NCI-H2196 treated with DMSO at 0.1 percent for 48 hours (cell line): Measurements from ENCODE around the gene MNT.
A peak's percentile ranks its signal among the peaks of the same experiment; 100 is the strongest.

Experiments used
- DNase-seq: peaks from one replicate; lab custom pipeline; 2025; ENCODE audit not compliant: unreplicated experiment; lab: John Stamatoyannopoulos, UW

The MNT gene

DNA sequence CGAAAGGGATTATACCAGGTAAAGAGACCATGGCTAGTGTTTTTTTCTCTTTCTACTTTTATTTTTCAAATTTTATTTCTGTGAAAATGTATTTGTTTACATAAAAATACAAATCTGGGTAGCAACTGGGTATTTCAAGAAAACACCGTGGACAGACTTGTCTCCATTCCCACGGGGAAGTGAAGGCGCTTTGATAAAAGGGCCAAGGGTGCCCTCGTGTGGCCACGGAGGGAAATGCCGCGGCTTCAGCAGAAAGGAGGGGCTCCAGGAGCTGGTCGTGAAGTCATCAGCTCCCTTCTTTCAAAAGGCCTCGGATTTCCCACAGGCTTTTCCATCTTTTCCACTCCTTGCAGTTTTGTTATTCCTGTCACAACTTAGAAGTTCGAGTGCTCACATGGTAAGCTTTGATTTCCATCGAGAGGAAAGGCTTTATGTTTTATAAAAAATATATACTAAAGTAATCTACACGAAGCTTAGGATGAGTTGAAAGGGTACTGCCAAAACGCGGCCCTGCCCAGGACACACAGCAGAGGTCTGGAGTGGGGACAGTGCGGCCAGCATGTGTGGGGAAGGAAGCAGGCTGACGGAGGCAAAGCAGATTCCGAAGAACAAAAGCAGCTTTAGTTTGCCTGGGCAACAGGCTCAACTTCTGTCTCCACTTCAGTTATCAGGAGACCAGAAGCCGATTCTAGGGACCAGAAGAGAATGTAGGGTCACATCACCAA lies 15.3 kb upstream of the MNT start:
- peak; percentile 29 for DNase-seq

DNA sequence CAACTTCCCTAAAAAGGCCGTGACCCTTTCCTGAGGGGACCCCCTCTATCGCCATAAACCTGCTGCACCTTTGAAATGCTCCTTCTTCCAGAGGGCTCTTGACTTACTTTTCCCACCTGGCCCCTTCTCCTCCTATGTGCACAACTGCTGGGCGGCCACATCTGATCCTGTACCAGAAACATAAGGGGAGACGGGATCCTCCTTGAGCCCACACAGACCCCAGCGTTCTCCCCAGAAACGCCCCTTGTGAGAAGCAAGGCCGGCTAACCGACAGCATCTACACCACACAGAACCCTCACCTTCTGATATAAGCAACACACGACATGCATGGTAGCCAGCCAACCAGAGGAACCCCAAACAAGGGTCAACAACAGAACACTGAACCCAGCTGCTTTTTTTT lies 14.2 kb upstream of the MNT start:
- DNase-seq: no peak

DNA sequence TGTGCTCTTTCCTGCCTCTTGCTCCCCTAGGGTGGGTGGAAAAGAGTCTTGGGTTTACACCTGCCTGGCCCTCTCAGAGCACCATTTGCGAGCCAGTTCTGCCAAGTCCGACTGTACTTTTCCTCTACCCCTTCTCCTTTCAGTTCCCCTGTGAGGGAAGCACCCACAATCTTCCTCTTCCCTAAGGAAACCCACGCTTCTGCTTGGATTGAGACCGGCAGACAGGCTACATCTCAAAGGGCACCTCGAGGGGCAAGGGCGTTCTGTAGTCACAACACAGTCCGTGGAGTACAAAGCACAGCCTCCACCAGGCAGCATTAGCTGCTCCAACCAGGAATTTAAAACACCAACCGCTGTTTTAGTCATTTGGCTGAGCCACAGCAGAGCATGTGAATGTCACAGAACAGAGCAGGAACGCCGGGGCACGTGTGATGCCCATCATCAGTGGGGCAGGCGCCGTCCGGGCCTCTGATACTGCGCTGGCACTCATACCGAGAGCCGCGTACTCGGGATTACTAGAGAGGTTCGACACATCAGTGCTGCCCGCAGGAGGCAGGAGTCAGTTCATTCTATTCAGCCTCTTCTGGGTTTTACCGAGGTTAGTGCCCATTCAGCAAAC lies 13.7 kb upstream of the MNT start:
- DNase-seq: no peak

DNA sequence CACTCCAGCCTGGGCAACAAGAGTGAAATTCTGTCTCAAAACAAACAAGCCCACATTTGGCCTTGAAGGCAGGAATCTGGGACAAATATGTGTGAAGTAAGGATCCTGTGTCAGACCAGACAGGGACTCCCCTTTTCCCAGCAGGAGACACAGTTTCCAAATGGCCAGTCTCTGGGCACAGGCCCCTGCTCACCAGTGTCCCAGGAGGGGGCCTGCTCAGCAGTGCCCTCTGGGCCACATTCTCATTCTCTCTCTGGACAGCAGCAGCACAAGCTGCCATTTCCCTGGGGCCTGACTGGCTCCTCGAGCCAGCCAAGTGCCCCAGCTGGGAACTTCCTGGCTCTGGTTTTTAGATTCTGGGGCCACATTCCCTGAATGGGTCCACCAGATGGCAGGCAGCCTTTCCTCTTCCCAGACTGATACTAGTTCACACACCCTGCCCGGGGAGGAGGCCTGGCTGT lies 11.7 kb upstream of the MNT start:
- no peak for DNase-seq

DNA sequence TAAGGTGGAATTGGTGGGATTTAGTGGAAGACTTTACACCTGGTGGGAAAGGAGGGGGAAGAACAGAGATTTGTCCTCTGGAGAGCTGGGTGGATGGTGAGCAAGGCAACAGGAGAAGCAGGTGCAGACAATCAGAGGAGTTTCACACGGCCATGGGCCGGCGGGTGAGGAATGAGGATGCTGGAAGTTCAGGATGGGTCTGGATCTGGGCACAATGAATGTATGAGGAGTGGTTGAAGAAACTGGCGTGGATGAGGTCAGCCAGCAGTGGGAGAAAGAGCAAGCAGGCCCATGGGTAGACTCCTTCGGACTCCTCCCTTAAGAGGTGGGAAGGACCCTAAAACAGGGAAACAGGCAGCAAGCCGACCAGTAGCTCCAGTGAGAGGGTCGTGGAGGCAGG lies 10.1 kb upstream of the MNT start:
- no peak for DNase-seq

DNA sequence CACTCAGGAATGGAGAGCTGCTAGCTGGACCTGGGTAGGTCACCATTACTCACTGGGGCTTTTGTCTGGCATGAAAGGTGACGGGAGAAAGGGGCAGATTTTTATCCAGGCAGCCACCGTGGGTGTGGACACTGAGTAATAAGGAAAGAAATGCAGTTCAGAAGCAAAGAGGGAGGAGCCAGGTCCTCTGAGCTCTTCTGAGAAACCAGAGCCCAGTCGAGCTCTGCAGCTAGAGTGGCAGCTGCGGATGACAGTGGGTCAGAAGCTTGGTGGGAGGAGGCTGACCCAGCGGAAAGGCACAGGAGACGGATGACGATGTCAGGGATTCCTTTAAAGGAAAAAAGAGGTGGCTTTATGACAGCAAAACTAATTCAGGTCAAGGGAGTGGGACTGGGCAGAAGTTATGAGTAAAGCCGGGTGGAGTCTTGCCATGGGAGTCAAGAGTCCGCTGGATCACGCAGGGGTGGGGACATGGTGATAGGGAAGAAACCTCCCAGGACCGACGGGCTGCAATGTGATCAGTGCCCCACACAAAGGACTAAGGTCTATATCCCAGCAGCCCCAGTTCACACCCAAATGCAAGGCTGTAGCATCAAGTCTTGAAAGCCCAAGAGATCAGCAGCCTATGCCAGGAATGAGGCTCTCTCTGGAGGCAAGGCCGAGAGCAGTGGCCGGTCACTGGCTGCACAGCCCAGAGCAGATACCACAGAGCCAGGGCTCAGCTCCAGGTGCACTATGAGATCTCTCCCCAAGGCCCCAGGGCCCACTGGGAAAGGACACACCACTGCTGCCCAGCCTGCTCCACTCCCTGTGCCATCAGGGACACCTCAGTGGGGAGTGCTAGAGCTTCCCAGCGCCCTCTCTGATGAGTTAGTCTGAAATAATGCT lies 6.3 kb upstream of the MNT start:
- no peak for DNase-seq

DNA sequence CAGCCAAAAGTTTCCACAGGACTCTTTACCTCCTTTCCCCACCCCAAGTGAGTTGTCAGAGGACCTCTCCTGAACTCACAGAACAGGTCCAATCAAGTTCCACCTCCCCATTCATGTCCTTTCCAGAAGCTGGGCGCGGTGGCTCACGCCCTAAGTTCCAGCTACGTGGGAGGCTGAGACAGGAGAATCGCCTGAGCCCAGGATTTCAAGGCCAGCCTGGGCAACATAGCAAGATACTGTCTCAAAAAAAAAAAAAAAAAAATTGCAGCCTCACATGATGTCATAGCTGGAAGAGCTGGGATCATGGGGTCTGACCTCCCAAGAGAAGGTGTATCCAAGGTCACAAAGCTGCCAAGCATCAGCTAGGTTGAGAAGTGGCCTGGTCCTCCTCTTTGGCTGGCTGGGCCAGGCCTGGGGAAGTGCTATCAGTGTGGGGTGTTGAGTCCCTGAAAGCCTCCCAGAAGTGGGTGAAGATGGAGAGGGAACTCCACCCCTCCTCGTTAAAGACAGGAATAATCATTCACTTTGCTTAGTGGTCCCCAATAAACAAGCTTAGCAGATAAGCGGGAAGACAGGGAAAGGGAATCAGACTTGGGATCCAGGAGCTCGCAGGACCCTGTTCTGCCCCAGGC lies 5.5 kb upstream of the MNT start:
- DNase-seq: no peak

DNA sequence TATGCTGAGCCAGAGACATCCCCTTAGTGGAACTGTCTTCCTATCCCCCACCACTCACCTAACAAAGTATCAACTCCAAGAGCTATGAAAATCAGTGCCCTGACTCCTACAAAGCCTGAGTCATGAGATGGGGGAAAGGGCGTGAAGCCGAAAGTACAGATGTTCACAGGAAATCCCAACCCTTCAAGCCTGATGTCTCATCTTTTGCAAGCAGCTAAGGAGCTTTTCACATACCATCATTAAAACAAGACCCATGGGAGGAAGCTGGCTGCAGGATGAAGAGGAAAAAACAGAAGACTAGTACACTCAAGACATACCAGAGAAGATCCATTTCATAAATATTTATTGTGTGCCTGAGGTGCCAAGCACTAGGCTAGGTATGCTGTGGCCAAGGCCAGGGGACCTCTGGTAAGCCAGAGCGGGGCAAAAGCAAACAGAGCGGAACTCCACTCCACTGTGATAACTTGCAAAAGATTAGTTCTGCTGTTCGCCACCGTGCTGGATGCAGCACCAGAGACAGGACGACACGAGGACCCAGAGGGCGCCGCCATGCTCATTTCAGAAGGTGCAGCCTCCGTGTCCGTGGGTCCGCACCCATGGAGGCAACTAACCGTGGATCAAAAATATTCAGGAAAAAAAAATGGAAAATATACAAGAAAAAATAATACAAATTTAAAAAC lies 4.5 kb upstream of the MNT start:
- DNase-seq: no peak

DNA sequence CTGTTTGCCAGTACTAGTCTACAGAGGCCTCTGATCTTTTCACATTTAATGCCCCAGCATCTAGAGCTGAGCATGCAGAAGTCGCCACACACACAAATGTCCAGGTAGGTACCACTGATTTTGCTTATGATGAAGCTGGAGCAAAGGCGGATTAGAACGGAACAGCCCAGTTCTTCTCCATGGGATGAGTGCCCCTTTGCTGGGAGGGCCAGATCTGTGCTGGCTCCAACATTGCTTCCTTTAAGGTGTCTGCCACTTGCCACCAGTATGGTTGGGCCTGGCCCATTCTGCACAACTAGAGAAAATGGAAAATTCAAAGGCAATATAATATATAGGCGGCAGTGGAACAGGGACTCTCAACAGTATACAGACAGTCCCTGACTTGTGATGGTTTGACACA lies 2.2 kb upstream of the MNT start:
- no peak for DNase-seq

DNA sequence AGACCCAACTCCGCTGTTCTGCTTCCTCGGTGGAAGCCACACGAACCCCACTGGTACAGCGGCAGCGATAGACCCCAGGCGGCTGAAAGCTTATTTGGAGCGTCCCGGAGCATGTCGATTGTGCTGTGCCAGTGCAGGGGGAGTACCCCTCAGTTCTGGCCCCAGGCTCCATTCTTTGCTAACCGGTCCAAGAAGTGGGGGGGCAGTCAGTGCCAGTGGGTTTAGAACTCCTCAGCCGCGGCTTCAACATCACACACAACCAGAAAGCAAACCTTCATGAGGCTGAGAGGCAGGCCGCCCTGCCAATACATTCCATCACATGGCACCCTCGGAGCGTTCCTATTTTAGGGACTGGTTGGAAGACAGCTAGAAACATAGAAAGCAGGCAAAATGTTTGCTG lies 1.7 kb upstream of the MNT start:
- DNase-seq: no peak

DNA sequence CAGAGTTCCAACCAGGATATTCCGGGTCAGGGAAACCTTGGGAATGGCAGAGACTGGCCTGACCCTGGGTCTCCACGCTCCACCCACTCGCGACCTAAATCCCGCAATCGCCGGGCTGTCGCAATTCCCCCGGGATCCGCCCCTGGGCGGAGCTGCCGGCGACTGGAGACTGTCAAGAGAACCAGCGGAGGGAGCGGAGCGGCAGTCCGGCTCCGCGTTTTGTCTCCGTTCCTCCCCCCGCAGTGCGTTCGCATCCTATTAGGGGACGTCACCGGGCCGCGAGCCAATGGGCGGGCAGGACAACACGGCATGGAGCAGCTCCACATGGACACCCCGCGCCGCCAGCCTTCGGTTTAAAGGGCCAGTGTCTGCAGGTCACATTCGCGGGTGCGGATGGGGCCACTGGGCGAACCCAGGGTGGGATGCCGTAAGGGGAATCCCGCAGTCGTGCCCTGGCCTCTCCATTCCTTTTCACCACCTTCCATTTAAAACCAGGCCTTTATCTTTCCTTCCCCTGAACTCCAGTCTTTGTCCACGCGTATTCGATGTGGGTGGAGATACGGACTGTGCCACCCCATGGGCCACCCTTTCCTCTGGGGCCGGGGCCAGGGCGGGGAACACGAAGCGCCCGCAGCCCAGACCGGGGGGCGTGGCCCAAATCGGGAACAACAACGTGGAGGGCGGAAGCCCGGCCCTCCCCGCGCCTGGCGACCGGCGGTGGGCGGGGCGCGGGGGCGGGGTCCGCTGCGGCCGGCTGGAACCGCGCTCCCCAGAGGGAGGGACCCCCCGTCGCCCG lies 764 bp upstream of the MNT start:
- DNase-seq: peak; percentile 83

DNA sequence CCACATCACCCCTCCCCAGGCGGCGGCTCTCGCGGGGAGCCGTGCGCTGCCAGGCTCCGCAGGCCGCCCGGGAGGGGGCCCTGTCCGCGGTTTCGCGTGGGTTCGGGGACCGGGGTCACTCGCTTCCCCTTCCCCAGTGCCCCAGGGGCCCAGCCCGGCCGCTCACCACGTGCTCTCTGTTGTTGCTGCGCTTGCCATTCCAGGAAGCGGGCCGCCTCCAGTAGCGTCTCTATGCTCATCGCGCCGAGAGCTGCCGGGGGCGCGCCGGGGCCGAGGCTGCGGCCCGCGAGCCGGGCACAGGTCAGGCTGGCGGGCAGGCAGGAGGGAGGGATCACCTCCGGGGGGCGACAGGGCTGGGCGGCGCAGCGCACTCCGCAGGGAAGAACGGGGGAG lies 390 bp downstream of the MNT start:
- DNase-seq: no peak

DNA sequence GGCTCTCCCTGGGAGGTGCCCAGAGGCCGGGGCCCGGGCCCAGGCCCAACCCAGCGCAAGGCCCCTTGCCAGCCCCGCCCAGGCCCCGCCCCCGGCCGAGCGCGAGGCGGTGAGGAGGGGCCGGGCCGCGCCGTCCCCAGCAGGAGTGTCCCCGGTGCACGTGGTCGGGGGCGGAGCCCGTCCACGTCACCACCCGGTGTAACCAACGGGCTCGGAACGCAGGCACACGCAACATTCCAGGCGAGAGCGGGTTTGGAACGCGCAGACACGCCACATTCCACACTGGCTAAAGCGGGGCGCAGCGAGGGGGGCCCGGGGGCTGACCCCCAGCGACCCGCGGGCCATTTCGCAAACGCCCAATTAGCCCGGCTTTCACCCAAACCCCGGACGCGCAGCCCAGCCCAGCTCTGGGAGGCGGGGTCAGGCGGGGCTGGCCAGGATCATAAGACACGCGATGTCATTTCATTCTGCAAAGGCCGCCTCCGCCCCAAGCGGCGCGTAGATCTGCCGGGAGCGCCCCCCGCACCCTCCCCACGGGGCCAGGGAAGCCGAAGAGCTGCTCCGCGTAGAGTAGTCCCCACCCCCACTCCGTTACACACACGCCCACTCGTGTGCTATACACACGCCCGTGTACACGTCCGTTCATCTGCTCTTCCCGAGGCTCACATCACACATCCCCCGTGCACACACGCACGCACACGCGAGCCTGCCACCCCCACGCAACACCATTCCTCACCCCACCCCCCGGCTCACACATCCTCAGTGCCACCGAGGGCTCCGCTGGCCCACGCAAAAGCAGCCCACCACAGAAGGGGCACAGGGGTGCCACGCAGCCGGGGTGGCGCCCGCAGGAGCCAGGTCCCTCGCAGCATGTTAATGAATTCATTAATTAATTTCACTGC lies 1.0 kb downstream of the MNT start:
- DNase-seq: peak; percentile 69

DNA sequence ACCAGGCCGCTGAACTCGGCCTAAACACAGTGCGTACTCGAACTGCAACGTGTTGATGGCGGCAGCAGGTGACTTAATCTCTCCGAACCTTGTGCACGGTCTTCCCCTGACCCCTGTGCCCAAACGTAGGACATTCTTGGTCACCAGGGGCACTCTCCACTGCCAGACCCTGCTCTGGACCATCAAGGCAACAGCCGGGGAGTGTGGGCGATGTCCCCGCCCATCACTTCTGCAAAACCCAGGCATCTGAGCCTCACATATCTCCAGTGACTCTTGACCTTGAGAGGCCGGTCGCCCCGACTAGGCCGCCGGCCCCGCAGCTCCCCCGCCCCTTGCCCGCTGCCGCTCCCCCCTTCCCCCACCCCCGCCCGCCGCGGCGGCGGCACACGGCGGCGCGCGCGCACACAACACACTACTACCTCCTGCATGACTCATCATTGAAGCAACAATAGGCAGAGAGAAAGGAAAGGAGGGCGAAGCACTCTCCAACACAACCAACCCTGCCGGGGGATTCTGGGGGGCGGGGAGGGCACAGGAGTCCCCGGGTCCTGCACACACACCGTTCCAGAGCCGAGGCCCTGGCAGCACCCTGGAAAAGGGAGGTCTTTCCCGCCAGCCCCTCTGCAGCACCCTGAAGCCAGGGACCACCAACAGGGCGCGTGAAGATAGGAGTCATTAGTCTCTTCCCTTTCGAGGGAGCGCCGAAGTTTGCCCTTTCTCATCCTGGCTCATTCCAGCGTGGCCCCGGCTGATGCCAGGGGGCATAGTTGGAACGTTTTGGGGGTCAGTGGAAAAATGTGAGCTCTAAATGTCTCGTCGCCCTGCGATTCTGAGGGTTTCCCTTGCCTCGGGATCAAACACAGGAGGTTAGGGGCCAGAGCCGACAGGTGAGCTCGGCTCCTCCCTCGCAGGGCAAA lies 1.9 kb downstream of the MNT start:
- DNase-seq: peak; percentile 19

DNA sequence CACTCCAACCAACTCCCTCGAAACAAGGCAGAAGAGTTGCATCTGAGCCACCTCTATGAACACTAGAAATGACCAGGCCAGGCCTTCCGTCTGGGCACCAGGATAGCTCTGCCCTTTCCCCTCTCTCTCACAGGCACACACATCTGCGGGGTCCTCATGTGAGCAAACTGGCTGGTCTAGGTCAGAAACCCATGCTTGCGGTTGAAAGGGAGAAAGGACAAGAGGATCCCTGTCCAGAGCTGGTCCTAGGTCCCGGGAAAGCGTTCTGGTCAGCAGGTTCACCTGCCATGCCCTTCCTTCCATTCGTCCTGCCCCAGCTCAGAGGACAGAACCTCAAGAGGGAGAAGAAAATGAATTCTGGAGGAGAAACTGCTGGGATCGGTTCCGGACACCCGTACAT lies 2.7 kb downstream of the MNT start:
- no peak for DNase-seq

DNA sequence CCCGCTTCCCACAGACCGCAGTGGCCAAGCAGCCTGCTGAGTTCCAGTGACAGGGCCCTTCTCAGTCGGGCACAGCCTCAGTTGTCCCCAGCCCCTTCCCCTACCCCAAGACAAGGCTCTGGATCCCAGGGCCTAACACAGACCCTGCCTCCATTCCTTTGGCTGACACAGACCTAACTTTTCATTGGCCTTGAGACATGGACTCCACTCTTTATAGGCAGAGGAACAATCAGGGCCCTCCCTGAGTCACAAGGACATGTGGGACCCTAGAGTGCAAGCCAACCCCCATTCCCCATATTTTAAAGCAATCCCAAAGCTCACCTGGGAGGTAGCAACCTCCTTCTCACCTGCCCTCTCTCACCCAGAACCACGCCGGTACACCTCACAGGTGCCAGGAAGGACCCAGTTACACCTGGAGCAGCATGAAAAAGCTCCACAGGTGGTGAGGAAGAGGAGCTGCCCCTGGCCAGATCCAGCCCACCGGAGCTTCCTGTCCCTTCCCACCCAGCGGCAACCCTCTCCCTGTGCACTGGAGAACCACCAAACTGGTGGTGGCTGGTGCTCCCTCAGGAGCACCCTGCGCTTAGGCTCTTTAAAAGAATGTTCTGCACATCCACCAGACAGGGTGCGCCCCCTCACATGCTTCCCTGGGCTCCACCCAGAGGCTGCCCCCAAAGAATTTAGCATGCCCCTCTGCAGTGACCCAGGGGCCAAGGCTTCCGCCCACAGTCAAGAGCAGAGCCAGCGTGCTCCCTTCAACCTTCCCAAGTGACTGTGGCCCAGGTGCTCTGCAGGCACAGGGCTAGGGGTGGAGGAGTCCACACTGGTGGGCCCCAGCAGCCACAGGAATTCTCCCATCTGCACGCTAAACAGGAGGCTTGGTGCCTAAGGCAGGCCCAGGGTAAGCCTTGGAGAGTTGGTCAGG lies 3.4 kb downstream of the MNT start:
- no peak for DNase-seq
